Measurements from ENCODE around the gene CHRNA4.

CHRNA4 gene

GRCh38 chr20:63331741-63332400 lies 29.3 kb downstream of the CHRNA4 start:
- DNase-seq = no peak

- DNase-seq = no peak
These were observed 30.2 kb downstream of the CHRNA4 start for GRCh38 chr20:63330940-63331339.

- DNase-seq = no peak
These were observed 30.9 kb downstream of the CHRNA4 start for GRCh38 chr20:63330084-63330760.

GRCh38 chr20:63329331-63330083 lies 31.6 kb downstream of the CHRNA4 start:
- no peak for DNase-seq

- DNase-seq = no peak
These were observed 32.4 kb downstream of the CHRNA4 start for GRCh38 chr20:63328718-63329275.

GRCh38 chr20:63328026-63328700 lies 33.0 kb downstream of the CHRNA4 start:
- no peak for DNase-seq

- DNase-seq = no peak
These were observed 33.9 kb downstream of the CHRNA4 start for GRCh38 chr20:63327231-63327745.

- no peak for DNase-seq
These were observed 34.6 kb downstream of the CHRNA4 start for GRCh38 chr20:63326314-63327230.

GRCh38 chr20:63325554-63326313 lies 35.4 kb downstream of the CHRNA4 start:
- DNase-seq = no peak

- no peak for DNase-seq
These were observed 36.1 kb downstream of the CHRNA4 start for GRCh38 chr20:63325021-63325471.

GRCh38 chr20:63323357-63323981 lies 37.7 kb downstream of the CHRNA4 start:
- DNase-seq = no peak

- no peak for DNase-seq
These were observed 38.2 kb downstream of the CHRNA4 start for GRCh38 chr20:63322933-63323273.

- no peak for DNase-seq
These were observed 38.8 kb downstream of the CHRNA4 start for GRCh38 chr20:63322146-63322932.

GRCh38 chr20:63321148-63321831 lies 39.9 kb downstream of the CHRNA4 start:
- no peak for DNase-seq

- DNase-seq = no peak
These were observed 40.5 kb downstream of the CHRNA4 start for GRCh38 chr20:63320616-63321147.

GRCh38 chr20:63320041-63320511 lies 41.1 kb downstream of the CHRNA4 start:
- no peak for DNase-seq

- no peak for DNase-seq
These were observed 41.7 kb downstream of the CHRNA4 start for GRCh38 chr20:63319164-63320040.
